H1 (cell line): ENCODE data around the gene PTPN13. TPM values are rescaled to one million over a fixed set of nuclear protein-coding genes. Genes with fewer than 3 reads are reported as not detected.

Experiments
- KDM5A ChIP-seq: fragments of 200-600 bp; IDR thresholded peaks from 2 replicates; pipeline ENCODE4 v1.7.1; 2012; ENCODE audit warnings: mild to moderate bottlenecking, low read length, inconsistent platforms, mixed read lengths
- NRF1 ChIP-seq: IDR thresholded peaks from 2 replicates; pipeline ENCODE4 v1.6.1; 2011; ENCODE audit warnings: mild to moderate bottlenecking, low read depth, low read length, improper control_type of control experiment
- RXRA ChIP-seq: IDR thresholded peaks from 2 replicates; pipeline ENCODE4 v1.6.1; 2011; ENCODE audit warnings: low read depth, mild to moderate bottlenecking, low read length, moderate library complexity; ENCODE audit not compliant: insufficient read depth
- polyA plus RNA-seq, 7 experiments: library from polyadenylated mRNA; depleted of rRNA in 3 of 7; stranded (reverse) in 5 of 7; unstranded in 2 of 7; fragments of >200 nt in 5 of 7; fragments of 200-250 nt in 2 of 7; gene quantifications; 1 replicate in 5 of 7; 2 replicates in 1 of 7; 4 replicates in 1 of 7; pipeline versions ENCODE4 v1.2.1 to v1.2.3, GENCODE V29; 2011 to 2013; ENCODE audit warnings: missing spikeins in 2 of 7, mixed read lengths in 2 of 7
- total RNA-seq: library from RNA; stranded (reverse); fragmentation: NEBNext Ultra II Directional; extraction: Animal tissue kit (Norgen Biotek cat#: 25700); gene quantifications from 2 replicates; pipeline ENCODE4 v1.2.1, GENCODE V29; 2021
- TF ChIP-seq, protein P1 (sequence below): IDR thresholded peaks from 2 replicates; pipeline ENCODE4 v1.6.1; 2012; ENCODE audit warnings: low read length, inconsistent platforms

PTPN13 gene
- total and polyA plus RNA-seq, 2 of the 8 experiments (the other 6 are each of a cell fraction or from before 2014, with no cell fraction given): 12.7 to 57.9 TPM

GRCh38 chr4:86846921-86847320, 252.8 kb downstream of the PTPN13 start (continued):
- TF ChIP-seq, protein P1, sequence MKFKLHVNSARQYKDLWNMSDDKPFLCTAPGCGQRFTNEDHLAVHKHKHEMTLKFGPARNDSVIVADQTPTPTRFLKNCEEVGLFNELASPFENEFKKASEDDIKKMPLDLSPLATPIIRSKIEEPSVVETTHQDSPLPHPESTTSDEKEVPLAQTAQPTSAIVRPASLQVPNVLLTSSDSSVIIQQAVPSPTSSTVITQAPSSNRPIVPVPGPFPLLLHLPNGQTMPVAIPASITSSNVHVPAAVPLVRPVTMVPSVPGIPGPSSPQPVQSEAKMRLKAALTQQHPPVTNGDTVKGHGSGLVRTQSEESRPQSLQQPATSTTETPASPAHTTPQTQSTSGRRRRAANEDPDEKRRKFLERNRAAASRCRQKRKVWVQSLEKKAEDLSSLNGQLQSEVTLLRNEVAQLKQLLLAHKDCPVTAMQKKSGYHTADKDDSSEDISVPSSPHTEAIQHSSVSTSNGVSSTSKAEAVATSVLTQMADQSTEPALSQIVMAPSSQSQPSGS: no peak
- TF ChIP-seq NRF1 (no peak), RXRA (no peak), KDM5A (no peak)
